ENCODE measurements around the gene HDHD3.

HDHD3 gene

DNA sequence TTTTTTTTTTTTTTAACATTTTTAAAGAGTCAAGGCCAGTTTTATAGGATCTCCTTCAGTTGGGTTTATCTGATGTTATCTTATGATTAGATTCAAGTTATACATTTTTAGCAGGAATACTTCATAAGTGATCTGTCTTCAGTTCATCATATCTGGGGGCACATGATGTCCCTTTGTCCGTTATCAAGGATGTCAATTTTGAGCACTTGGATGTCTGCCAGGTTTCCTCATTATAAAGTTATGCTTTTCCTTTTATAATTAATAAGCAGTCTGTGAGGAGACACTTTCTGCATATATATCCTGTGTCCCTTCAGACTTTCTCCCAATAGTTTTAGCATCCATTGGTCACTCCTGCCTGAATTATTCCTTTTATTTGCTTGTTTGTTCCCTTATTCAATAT, 11.8 kb downstream of the HDHD3 start:
- peaks cover 3% of the 10 kb centered on the region for H3K4me1 Mint-ChIP-seq (ENCODE audit: low read depth)
- no peak overlapping the region for H3K27ac Mint-ChIP-seq
- H3K36me3 Mint-ChIP-seq (ENCODE audit: low read depth): peaks cover 7% of the 10 kb centered on the region
- H3K27me3 Mint-ChIP-seq (ENCODE audit: low read depth): no peaks in the 10 kb centered on the region
- H3K9me3 Mint-ChIP-seq: no peaks in the 10 kb centered on the region
- DNase-seq (ENCODE audit: low spot score): no peak
- H3K4me3 Mint-ChIP-seq: no peak overlapping the region

DNA sequence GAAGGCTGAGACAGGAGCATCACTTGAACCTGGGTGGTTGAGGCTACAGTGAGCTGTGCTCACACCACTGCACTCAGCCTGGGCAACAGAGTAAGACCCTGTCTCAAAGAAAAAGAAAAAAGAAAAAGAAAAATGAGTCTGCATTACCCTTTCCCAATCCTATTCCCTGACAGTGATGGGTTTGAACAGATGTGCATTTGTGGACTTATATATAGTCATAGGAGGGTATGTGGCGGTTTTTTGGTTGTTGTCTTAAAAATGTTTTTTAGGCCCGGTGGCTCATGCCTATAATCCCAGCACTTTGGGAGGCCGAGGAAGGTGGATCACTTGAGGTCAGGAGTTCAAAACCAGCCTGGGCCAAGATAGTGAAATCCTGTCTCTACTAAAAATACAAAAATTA, 13.4 kb downstream of the HDHD3 start:
- H3K4me1 Mint-ChIP-seq (ENCODE audit: low read depth): peaks cover 3% of the 10 kb centered on the region
- DNase-seq (ENCODE audit: low spot score): no peak
- no peak overlapping the region for H3K27ac Mint-ChIP-seq
- H3K4me3 Mint-ChIP-seq: no peak overlapping the region
- H3K36me3 Mint-ChIP-seq (ENCODE audit: low read depth): peaks cover 10% of the 10 kb centered on the region
- no peaks in the 10 kb centered on the region for H3K27me3 Mint-ChIP-seq (ENCODE audit: low read depth)
- H3K9me3 Mint-ChIP-seq: no peaks in the 10 kb centered on the region

DNA sequence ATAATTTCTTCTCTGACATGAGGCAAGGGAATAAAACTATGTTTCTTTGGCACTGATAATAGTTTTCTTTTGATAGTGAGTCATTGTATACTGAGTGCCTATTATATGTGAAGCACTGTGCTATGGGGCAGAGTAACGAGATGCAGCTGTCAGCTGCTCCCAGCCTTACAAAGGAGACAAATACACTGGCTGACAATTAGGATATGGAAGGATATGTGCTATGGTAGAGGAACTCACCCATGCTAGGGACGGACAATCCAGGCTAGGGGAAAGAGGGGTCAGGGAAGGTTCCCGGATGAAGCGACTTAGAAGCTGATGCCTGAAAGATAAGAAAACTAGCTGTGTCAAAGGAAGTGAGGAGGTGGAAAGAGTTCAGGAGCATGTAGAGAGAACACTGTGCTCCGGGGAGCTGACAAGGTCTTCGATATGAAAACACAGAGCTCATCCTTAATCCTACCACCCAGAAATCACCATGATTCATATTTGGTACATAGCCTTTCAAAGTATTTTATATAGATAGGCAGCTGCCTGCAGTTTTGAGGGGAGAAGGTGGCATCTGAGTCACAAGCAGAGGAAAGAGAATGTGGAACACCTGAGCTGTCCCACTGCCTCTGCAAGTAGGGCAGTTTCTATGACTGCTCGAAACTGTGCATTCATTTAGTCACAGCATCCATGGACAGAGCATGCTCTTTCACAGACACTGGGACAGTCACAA, 15.3 kb downstream of the HDHD3 start:
- DNase-seq (ENCODE audit: low spot score): peak; percentile 29
- no peak overlapping the region for H3K27ac Mint-ChIP-seq
- H3K36me3 Mint-ChIP-seq (ENCODE audit: low read depth): peaks cover 15% of the 10 kb centered on the region
- H3K9me3 Mint-ChIP-seq: no peaks in the 10 kb centered on the region
- H3K4me3 Mint-ChIP-seq: no peak overlapping the region
- H3K4me1 Mint-ChIP-seq (ENCODE audit: low read depth): peaks cover 3% of the 10 kb centered on the region
- H3K27me3 Mint-ChIP-seq (ENCODE audit: low read depth): no peaks in the 10 kb centered on the region

DNA sequence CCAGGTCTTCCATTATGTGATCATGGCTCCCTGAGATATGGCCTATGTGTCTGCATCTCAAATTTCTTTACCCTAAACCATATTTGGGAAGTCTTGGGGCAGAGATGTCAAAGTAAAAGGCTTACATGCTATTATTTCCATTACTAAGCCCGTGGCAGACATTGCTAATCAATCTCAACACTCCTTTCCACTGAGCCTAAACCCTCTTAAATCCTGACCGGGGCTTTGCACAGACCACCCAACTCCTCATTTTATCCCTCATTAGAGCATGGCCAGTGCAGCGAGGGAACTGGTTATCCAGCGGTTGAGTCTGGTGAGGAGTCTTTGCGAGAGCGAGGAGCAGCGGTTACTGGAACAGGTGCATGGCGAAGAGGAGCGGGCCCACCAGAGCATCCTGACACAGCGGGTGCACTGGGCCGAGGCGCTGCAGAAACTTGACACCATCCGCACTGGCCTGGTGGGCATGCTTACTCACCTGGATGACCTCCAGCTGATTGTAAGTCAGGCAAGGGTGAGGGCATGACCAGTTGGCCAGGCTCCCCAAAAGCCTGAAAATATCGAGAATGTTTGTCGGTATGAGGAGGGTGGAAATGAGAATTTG, 16.4 kb downstream of the HDHD3 start:
- Mint-ChIP-seq H3K9me3 (no peaks in the 10 kb centered on the region), H3K4me3 (no peak overlapping the region), H3K27ac (no peak overlapping the region), H3K27me3 (ENCODE audit: low read depth) (no peaks in the 10 kb centered on the region), H3K4me1 (ENCODE audit: low read depth) (peaks cover 3% of the 10 kb centered on the region), H3K36me3 (ENCODE audit: low read depth) (peaks cover 13% of the 10 kb centered on the region)
- DNase-seq (ENCODE audit: low spot score): no peak

DNA sequence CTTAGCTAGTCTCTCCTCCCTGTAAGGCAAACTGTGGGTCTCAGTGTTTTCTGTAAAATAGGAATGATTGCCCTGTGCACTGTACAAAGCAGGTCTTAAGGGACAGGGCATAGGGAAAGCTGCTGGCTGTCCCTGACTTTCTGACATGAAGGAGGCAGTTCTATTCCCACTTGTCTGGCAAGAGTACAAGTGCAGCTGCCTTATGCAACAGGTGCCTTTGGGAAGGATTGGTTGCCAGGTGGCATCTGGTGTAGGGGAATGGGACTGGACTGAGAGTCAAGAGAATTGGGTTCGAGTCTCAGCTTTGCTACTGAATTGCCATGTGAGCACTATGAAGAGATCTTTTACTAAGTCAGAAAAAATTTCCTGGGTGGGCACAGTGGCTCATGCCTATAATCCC, 17.4 kb downstream of the HDHD3 start:
- no peak overlapping the region for H3K27ac Mint-ChIP-seq
- peaks cover 3% of the 10 kb centered on the region for H3K4me1 Mint-ChIP-seq (ENCODE audit: low read depth)
- H3K27me3 Mint-ChIP-seq (ENCODE audit: low read depth): no peaks in the 10 kb centered on the region
- no peaks in the 10 kb centered on the region for H3K9me3 Mint-ChIP-seq
- no peak for DNase-seq (ENCODE audit: low spot score)
- H3K4me3 Mint-ChIP-seq: no peak overlapping the region
- peaks cover 11% of the 10 kb centered on the region for H3K36me3 Mint-ChIP-seq (ENCODE audit: low read depth)

DNA sequence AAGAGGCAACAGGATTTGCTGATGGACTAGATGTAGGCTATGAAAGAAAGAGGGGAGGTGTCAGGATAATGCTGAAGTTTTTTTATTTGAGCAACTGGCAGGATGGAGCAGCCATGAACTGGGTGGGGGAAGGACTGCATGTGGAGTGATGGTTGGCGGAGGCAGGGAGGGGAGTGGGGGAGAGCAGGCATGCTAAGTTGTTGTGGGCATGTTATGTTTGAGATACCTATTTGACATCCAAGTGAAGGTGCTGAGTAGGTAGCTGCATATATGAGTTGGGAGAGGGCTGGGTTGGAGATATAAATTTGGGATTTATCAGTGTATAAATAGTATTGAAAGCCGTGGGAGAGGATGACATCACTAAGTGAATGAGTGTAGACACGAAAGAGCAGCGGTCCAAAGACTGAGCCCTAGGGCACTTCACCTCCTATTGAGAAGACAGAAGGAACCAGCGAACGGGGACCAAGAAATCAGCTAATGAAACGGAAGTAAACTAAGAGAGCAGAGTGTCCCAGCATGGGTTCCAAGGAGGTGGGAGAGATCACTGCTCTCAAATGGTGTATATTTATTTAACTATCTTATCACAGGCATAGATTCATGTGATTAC, 20.0 kb downstream of the HDHD3 start:
- Mint-ChIP-seq H3K4me3 (no peak overlapping the region), H3K9me3 (no peaks in the 10 kb centered on the region), H3K27ac (no peak overlapping the region), H3K27me3 (ENCODE audit: low read depth) (no peaks in the 10 kb centered on the region), H3K36me3 (ENCODE audit: low read depth) (peaks cover 13% of the 10 kb centered on the region), H3K4me1 (ENCODE audit: low read depth) (peaks cover 8% of the 10 kb centered on the region)
- no peak for DNase-seq (ENCODE audit: low spot score)

DNA sequence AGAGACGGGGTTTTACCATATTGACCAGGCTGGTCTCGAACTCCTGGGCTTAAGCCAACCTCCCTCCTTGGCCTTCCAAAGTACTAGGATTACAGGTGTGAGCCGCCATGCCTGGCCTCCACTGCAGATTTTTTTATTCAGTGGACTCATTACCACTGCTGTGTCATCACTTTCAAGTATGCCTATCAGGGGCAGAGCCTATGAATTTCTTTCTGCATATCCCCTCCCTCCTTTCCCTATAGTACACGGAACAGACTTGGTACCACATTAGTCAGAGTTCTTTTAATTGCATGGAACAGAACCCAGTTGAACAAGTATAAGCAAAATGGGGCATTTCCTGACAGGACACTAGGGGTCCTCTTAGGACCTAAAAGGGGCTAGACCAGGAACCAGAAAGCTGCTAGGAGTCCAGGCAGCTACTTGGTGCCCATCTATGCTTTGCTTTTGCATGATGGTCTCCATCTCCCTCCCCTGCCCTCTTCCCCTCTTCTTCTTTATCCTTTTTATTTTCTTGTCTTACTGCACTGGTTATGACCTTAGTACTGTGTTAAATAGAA, 21.7 kb downstream of the HDHD3 start:
- no peaks in the 10 kb centered on the region for H3K9me3 Mint-ChIP-seq
- H3K27ac Mint-ChIP-seq: no peak overlapping the region
- no peak overlapping the region for H3K4me3 Mint-ChIP-seq
- H3K4me1 Mint-ChIP-seq (ENCODE audit: low read depth): peaks cover 22% of the 10 kb centered on the region
- DNase-seq (ENCODE audit: low spot score): no peak
- peaks cover 13% of the 10 kb centered on the region for H3K36me3 Mint-ChIP-seq (ENCODE audit: low read depth)
- no peaks in the 10 kb centered on the region for H3K27me3 Mint-ChIP-seq (ENCODE audit: low read depth)

DNA sequence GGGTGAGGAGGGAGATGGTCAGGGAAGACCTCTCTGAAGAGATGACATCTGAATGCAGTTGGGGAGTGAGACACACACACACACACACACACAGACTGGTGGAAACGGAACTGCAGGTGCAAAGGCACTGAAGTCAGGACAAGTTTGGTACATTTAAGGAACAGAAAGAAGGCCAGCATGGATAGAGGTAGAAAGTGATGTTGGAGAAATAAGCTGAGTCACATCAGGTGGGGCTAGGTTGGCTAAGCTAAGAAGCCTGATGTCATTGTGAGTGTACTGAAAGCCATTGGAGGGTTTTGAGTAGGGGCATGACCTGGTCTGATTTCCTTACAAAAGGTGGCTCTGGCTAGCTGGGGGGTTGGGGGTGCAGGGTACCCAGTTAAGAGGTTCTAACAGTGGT, 24.4 kb downstream of the HDHD3 start:
- Mint-ChIP-seq H3K4me3 (no peak overlapping the region), H3K4me1 (ENCODE audit: low read depth) (peaks cover 34% of the 10 kb centered on the region), H3K36me3 (ENCODE audit: low read depth) (peaks cover 10% of the 10 kb centered on the region), H3K27ac (peak overlapping the region; percentile 32), H3K27me3 (ENCODE audit: low read depth) (no peaks in the 10 kb centered on the region), H3K9me3 (no peaks in the 10 kb centered on the region)
- DNase-seq (ENCODE audit: low spot score): no peak

DNA sequence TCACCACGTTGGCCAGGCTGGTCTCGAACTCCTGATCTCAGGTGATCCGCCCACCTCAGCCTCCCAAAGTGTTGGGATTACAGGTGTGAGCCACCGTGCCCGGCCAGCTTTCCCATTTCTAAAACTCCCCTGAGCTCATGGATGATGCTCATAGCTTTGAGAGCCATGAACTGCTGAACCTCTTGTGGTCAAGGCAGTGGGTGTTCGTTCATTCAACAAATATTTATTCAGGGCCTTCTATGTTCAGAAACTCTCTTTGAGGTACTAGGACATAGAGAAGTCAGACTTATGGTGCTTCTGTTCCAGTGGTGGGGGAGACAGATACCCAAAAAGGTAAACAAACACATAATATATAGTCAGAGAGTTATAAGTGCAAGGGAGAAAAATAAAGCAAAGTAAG, 24.8 kb downstream of the HDHD3 start:
- Mint-ChIP-seq H3K36me3 (ENCODE audit: low read depth) (peaks cover 10% of the 10 kb centered on the region), H3K4me3 (no peak overlapping the region), H3K27ac (peak overlapping the region; percentile 32), H3K9me3 (no peaks in the 10 kb centered on the region), H3K27me3 (ENCODE audit: low read depth) (no peaks in the 10 kb centered on the region), H3K4me1 (ENCODE audit: low read depth) (peaks cover 37% of the 10 kb centered on the region)
- DNase-seq (ENCODE audit: low spot score): no peak

DNA sequence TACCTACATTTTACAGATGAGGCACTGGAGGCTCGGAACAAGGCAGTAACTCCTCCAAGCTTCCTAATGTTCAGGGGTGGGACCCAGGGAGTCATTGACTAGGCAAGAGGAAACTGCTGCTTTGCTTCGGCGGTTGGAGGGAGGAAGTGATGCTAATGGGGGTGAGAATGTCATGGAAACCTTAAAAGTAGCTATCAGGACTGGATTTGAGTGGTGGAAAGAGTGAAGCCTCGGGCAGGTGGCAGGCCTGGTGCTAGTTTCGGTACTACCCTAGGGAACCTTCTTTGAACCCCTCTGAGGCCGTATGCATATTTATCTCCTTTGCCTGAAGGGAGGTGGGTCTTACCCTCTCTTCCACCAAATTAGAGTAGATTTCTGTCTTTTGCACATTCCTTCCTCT, 25.8 kb downstream of the HDHD3 start:
- H3K36me3 Mint-ChIP-seq (ENCODE audit: low read depth): peaks cover 5% of the 10 kb centered on the region
- DNase-seq (ENCODE audit: low spot score): peak; percentile 65
- H3K4me1 Mint-ChIP-seq (ENCODE audit: low read depth): peaks cover 37% of the 10 kb centered on the region
- peak overlapping the region; percentile 84 for H3K27ac Mint-ChIP-seq
- no peaks in the 10 kb centered on the region for H3K9me3 Mint-ChIP-seq
- H3K4me3 Mint-ChIP-seq: peak overlapping the region; percentile 91
- H3K27me3 Mint-ChIP-seq (ENCODE audit: low read depth): no peaks in the 10 kb centered on the region

DNA sequence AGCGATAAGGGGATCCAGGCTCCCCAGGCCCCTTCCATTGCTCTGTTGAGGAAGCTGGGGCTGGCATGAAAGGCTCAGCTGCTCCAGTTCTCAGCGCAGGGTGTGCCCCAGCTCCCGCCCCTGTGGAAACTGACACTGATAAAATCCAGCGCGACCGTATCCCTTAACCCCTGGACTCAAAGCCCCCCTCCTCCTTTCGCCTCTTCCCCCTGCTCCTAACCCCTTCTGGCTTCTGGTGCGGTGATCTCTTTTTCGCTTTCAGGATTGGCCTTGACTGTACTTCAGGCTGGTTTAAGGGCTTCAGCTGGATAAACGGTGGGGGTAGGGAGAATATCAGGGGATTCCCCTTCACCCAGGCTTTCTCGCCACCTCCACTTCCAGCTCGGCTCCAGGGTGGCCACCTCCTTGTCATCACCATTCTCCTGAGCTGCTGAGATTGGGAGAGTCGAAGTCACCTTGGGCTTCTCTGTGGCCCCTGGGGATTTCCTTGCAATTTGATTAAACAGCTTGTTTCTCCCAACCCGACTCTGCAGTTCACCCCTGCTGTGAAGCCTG, 26.6 kb downstream of the HDHD3 start:
- Mint-ChIP-seq H3K4me3 (peak overlapping the region; percentile 91), H3K9me3 (no peaks in the 10 kb centered on the region)

DNA sequence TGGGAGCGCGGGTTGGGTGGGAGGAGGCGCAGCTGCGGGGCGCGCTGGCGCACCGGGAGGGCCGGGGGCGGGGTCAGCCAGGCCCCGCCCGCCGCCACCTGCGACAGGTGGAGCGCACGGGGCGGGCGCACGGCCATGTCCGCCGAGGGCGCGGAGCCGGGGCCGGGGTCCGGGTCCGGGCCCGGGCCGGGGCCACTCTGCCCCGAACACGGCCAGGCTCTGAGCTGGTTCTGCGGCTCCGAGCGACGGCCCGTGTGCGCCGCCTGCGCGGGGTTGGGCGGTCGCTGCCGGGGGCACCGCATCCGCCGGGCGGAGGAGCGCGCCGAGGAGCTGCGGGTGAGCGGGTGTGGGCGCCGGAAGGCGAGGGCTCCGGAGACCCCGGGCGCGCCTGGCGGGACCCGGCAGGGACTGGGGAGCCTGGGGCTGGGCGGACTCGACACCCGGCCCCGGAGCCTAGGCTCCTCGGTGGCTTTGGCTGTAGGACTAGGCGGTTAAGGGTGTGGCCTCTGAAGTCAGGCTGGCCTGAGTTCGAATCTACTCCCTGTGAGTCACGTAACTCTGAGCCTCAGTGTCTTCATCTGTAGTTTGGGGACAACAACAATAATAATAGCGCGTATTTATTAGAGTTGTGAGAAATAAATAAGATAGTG, 27.2 kb downstream of the HDHD3 start, which contains the start of gene BSPRY:
Gene BSPRY, plus strand, starts transcription at position 97 of the 650 bp plus-strand sequence. Its CDS starts 39 bp downstream, at position 136.
- Mint-ChIP-seq H3K36me3 (ENCODE audit: low read depth) (peaks cover 5% of the 10 kb centered on the region), H3K4me1 (ENCODE audit: low read depth) (peaks cover 40% of the 10 kb centered on the region), H3K9me3 (no peaks in the 10 kb centered on the region), H3K27ac (peak within 1 kb of the TSS; percentile 84), H3K4me3 (peak within 1 kb of the TSS; percentile 91), H3K27me3 (ENCODE audit: low read depth) (no peaks in the 10 kb centered on the region)
- DNase-seq (ENCODE audit: low spot score): peak; percentile 50

More for the DNA sequence above, 26.6 kb downstream of the HDHD3 start:
- no peaks in the 10 kb centered on the region for H3K27me3 Mint-ChIP-seq (ENCODE audit: low read depth)
- H3K4me1 Mint-ChIP-seq (ENCODE audit: low read depth): peaks cover 40% of the 10 kb centered on the region
- DNase-seq (ENCODE audit: low spot score): peak; percentile 30
- peak overlapping the region; percentile 84 for H3K27ac Mint-ChIP-seq
- H3K36me3 Mint-ChIP-seq (ENCODE audit: low read depth): peaks cover 5% of the 10 kb centered on the region

DNA sequence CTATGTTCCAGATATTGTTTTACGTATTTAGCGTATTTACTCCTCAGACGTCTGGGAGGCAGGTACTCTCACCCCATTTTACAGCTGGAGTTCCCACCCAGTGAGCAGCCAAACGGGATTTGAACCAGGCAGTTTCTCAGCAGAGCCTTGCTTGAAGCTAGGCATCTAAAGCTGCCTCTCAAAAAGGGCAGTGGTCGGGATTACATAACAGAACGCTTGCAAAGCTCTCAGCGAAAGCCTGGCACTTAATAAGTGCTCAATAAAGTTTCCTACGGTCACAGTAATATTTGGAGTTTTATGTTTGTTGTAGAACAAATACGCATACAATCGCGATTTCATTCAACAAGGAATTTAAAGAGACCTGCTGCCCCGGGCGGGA, 27.7 kb downstream of the HDHD3 start:
- peak overlapping the region; percentile 71 for H3K4me3 Mint-ChIP-seq
- H3K27ac Mint-ChIP-seq: peak overlapping the region; percentile 66

More for the DNA sequence above, 27.7 kb downstream of the HDHD3 start:
- H3K27me3 Mint-ChIP-seq (ENCODE audit: low read depth): no peaks in the 10 kb centered on the region
- H3K9me3 Mint-ChIP-seq: no peaks in the 10 kb centered on the region
- H3K4me1 Mint-ChIP-seq (ENCODE audit: low read depth): peaks cover 40% of the 10 kb centered on the region
- peaks cover 5% of the 10 kb centered on the region for H3K36me3 Mint-ChIP-seq (ENCODE audit: low read depth)
- no peak for DNase-seq (ENCODE audit: low spot score)

All from T-helper 2 cell treated with Interferon-gamma antibody and Interleukin-4, amounts not matched to agents 5 μg/mL and 100 μg/mL, for 36 hours (primary cell).